ENCODE results near the gene F7.

- TF ChIP-seq CTCF (IDR thresholded peaks at IDR 0.05) (no peak), POLR2A (IDR thresholded peaks at IDR 0.05) (no peak)
These were observed 58.9 kb downstream of the F7 start for GRCh38 chr13:113164492-113164891.

Data from thyroid gland (tissue), 4 donors.